GM12872 (cell line): ENCODE results near the gene UBE2I.

Source experiments
- TF ChIP-seq, protein P1 (sequence below): IDR thresholded peaks from 3 replicates; pipeline ENCODE4 v1.5.1; 2011; ENCODE audit warnings: low read depth, mild to moderate bottlenecking, low read length, moderate library complexity; ENCODE audit not compliant: insufficient read depth

UBE2I gene

DNA sequence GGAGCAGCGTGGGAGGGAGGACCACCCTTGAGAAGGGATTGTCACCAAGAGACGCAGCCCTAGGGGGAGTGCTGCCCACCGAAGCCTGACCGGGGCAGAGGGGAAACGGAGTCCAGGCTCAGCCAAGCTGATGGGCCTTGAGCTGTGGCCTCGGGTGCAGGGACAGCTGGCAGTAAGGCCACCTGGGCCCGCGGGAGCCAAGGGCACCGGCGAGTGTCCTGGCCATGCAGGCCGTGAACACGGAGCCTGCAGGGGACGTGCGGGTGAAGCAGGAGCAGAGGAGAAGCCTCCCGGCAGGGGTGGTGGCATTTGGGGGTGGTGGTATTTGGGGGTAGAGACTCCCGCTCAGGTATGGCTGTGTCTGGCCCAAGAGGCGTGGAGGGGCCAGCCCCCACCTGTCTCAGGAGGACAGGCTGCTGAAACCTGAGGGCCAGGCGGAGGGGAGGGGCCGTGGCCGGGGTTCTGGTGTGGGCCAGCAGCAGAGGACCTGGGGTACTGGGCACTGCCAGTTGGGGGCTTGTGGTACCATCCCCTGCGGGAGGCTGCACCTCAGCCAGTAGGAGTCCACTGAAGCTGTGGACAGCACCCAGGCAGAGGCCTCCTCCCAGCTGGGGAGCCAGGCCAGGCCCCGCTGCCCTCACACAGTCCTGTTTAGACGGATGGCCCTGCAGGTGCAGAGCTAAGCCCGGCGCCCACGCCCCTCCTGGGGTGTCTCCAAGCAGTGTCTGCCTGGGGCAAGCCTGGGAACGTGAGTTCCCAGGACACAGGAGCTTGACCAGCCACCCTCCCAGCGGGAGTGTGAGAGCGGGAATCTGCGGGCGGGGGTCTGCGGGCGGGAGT is 46.8 kb downstream of the UBE2I start:
- TF ChIP-seq, protein P1, sequence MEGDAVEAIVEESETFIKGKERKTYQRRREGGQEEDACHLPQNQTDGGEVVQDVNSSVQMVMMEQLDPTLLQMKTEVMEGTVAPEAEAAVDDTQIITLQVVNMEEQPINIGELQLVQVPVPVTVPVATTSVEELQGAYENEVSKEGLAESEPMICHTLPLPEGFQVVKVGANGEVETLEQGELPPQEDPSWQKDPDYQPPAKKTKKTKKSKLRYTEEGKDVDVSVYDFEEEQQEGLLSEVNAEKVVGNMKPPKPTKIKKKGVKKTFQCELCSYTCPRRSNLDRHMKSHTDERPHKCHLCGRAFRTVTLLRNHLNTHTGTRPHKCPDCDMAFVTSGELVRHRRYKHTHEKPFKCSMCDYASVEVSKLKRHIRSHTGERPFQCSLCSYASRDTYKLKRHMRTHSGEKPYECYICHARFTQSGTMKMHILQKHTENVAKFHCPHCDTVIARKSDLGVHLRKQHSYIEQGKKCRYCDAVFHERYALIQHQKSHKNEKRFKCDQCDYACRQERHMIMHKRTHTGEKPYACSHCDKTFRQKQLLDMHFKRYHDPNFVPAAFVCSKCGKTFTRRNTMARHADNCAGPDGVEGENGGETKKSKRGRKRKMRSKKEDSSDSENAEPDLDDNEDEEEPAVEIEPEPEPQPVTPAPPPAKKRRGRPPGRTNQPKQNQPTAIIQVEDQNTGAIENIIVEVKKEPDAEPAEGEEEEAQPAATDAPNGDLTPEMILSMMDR: no peak

DNA sequence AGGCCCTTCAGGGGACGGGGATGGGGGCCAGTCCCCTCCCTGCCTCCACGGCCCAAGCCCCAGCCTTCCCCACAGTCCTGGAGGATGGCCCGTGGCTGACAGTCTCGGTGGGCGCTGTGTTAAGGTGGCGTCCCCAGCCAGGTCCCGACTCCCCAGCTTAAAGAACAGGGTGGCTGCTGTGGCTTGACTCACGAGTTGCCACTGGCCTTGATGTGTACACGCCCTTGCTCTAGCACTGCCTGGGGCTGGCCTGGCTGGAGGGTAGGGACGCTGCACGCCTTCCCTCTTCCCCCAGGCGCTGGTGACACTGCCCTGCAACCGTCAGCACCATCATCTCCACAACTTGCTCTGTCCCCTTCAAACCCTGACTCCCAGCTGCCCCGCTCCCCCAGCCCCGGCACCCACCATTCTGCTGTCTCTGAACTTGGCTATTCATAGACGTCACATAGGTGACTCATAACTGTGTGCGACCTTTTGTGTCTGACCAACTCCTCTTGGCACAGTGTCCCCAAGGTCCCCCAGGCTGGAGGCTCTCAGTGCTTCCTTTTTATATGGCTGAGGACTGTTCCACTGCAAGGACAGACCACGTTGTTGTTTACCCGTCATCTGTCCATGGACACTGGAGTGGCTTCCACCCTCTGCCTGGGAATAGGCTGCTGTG is 48.6 kb downstream of the UBE2I start:
- TF ChIP-seq, protein P1: no peak

DNA sequence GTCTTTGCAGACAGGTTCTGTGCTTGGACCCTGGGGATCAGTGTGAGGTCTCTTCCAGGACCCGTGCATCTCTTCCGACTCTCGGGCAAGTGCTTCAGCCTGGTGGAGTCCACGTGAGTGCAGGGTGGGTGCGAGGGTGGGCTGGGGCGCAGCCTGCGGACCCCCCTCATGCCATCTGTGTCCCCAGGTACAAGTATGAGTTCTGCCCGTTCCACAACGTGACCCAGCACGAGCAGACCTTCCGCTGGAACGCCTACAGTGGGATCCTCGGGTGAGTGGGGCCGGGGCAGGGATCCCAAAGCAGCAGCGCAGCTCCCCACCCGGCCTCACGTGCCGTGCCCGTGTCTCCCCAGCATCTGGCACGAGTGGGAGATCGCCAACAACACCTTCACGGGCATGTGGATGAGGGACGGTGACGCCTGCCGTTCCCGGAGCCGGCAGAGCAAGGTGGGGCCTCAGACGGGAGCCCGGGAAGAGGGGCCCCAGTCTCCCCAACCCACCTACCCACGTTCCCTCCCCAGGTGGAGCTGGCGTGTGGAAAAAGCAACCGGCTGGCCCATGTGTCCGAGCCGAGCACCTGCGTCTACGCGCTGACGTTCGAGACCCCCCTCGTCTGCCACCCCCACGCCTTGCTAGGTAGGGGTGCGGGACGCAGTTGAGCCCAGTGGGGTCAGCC is 52.4 kb downstream of the UBE2I start:
- TF ChIP-seq, protein P1: no peak

DNA sequence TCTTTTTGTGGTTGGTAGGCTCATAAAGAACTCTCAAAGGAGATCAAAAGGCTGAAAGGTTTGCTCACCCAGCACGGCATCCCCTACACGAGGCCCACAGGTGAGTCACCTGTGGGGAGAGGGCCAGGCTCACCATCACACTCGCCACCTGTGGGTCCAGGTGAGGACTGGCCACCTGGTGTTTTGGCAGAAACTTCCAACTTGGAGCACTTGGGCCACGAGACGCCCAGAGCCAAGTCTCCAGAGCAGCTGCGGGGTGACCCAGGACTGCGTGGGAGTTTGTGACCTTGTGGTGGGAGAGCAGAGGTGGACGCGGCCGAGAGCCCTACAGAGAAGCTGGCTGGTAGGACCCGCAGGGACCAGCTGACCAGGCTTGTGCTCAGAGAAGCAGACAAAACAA is 53.4 kb downstream of the UBE2I start:
- TF ChIP-seq, protein P1: no peak

DNA sequence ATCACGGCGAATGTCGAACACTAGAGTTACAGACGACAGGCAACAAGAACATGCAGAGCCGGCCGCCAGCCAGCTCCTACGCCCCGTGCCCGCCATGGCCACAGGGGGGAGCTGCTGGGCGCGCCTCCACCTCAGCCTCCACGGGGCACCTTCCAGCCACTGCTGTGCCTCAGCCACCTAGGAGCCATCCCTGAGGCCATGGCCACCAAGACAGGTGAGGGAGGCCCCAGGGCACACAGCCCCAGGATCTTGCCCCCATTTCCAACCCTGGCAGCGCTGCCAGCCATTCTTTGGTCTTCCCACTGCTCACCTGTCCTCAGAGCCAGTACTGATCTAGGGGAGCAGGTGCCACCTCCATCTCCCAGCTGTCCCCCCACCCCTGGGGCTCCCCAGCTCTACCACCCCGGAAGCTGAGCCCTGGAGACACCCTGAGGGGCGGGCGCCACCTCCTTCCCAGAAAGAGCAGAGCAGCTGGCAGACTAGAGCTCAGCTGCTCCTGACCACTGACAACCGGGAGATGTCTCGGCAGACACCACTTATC is 54.1 kb downstream of the UBE2I start:
- TF ChIP-seq, protein P1: peak; percentile 84

DNA sequence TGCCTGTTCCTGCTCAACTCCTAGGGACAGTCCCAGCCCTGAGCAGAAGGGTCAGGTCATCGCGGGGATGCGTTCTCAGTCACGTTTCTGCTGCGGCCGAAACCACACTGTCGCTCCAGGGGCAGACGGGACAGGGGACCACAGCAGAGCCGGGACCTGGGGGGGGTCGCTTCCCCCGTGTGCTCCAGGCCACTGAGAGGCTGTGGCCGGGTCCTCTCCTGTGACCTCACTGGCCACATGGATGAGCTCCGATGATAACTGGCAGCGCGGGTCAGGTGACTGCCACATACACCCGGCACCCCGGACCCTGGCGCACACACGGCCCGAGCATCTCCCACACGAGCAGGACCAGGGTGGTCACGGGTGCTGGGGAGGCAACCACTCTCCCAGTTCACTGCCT is 55.1 kb downstream of the UBE2I start:
- TF ChIP-seq, protein P1: no peak

DNA sequence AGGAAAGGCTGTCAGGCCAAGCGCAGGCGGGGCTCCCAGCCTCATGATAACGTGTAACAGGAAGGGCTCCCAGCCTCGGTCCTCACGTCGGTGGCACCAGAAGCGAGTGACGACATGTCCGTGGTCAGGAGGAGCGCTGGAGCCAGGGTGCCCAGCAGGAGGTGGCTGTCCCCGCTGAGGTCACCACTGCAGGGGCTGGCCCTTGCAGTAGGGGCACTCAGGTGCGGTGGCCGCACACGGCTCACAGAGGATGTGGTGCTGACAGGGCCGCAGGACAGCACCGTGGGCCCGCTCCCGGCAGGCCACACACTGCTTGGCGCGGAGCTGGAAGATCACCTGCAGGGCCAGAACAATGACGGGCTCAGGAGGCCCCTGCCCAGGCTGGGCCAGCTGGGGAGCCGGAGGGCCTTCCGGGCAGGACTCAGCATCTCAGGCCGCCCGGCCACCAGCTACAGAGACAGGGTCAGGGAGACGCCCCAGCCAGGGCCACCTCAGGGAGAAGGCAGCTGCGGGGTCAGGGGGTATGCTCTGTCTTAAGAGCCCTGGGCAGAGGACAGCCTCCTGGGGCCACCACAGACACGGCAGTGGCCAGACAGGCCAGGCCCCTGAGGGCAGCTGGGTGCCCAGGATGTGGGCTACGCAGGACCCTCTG is 56.8 kb downstream of the UBE2I start:
- TF ChIP-seq, protein P1: no peak
